Sigmoid colon (tissue), 7 donors: Measurements from ENCODE around the gene RAB6B. TPM values are rescaled to one million over a fixed set of nuclear protein-coding genes. Genes with fewer than 3 reads are reported as not detected.

ENCODE experiments used
- DNase-seq: peaks from one replicate; pipeline ENCODE4 v3.0.0-alpha.2; 2019
- H3K27ac ChIP-seq, 4 donors: fragments of 200-600 bp; sonication (generic); one replicate each; pipeline ENCODE4 v1.5.1; 2016 to 2019; ENCODE audit warnings: mild to moderate bottlenecking in 1 of 4
- H3K27me3 ChIP-seq, 3 donors: fragments of 200-600 bp; sonication (generic); one replicate each; pipeline ENCODE4 v1.5.1; 2019; ENCODE audit warnings: mild to moderate bottlenecking in 1 of 3
- H3K36me3 ChIP-seq, 4 donors: fragments of 200-600 bp; sonication (generic); one replicate each; pipeline ENCODE4 v1.5.1; 2016 to 2019
- H3K4me1 ChIP-seq, 4 donors: fragments of 200-600 bp; sonication (generic); one replicate each; pipeline ENCODE4 v1.5.1; 2017 to 2019
- H3K4me3 ChIP-seq, 4 donors: fragments of 200-600 bp; sonication (generic); one replicate each; pipeline ENCODE4 v1.5.1; 2017 to 2019; ENCODE audit warnings: mild to moderate bottlenecking in 2 of 4, moderate library complexity in 1 of 4
- H3K9me3 ChIP-seq, 4 donors: fragments of 200-600 bp in 3 of 4; sonication (generic) in 3 of 4; one replicate each; pipeline versions ENCODE4 v1.5.1 to v1.6.1; 2013 to 2019
- EP300 ChIP-seq, 4 donors: sonication (generic); formaldehyde crosslinking; IDR thresholded peaks; one replicate each; pipeline ENCODE4 v1.6.1; 2017; ENCODE audit warnings: antibody characterized with exemption in 4 of 4
- POLR2A ChIP-seq, 2 donors: fragments of 450-650 bp; IDR thresholded peaks; one replicate each; pipeline ENCODE4 v1.6.1; 2016; ENCODE audit warnings: antibody characterized with exemption in 2 of 2, mild to moderate bottlenecking in 2 of 2, moderate library complexity in 2 of 2
- POLR2AphosphoS5 ChIP-seq, 4 donors: sonication (generic); formaldehyde crosslinking; IDR thresholded peaks; one replicate each; pipeline ENCODE4 v1.6.1; 2017; ENCODE audit warnings: antibody characterized with exemption in 4 of 4
- WGBS, 2 donors: extraction: QIAGEN DNeasy Blood & Tissue Kit; methylation state at CpG; one replicate each; pipeline ENCODE4 v1.1.7; 2013; 5-methylcytosine and 5-hydroxymethylcytosine counted together
- intact Hi-C: fragments of 100-400 bp; cut with DNase I; formaldehyde crosslinking; loops from one replicate; pipeline ENCODE4 v1.15.1; 2023
- polyA plus RNA-seq, 3 donors: library from polyadenylated mRNA; stranded (reverse); fragments of 200-250 nt; gene quantifications; one replicate each; pipeline ENCODE4 v1.2.3, GENCODE V29; 2013
- total RNA-seq, 4 donors: library from RNA; depleted of rRNA; stranded (reverse); fragments of >200 nt; gene quantifications; one replicate each; pipeline ENCODE4 v1.1.0, GENCODE V29; 2016
- TF ChIP-seq, protein P1 (sequence below), 4 experiments: fragments of 450-650 bp in 3 of 4; fragments of 200-600 bp in 1 of 4; IDR thresholded peaks; one replicate each; pipeline ENCODE4 v1.5.1; 2016 to 2019; ENCODE audit warnings: antibody characterized with exemption in 4 of 4, mild to moderate bottlenecking in 3 of 4, moderate library complexity in 2 of 4
- donor health status: healthy with polysubstance abuse.
- donor health status: Bipolar disorder and iron deficiency.
- donor health status: healthy.

RAB6B gene
- total and polyA plus RNA-seq, 7 donors = 0.60 to 19.7 (median 5.2) TPM

DNA sequence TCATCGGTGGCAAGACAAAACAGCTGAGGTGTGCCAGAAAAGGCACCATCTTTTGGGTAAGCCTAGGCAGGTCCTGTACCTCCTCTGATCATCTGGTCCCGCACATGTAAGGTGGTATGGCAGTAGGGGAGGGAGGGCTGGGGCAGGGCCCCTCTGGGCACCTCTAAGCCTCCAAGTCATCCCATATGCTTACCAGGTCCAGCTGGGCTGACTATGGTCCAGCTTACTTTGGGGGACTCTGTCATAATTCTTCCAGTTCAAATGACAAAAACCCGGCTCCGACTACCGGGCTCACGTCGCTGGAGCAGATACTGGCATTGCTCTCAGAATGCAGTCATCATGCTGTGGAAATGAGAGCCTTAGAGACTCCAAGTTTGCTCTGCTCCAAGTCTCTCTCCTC, 1.9 kb upstream of the RAB6B start:
- Histone ChIP-seq H3K4me3 (no peak overlapping the region), H3K9me3 (no peaks in the 10 kb centered on the region), H3K4me1 (peaks cover 0 to 19% (median 10%) of the 10 kb centered on the region in 4 donors), H3K36me3 (no peaks in the 10 kb centered on the region), H3K27ac (no peak overlapping the region), H3K27me3 (no peaks in the 10 kb centered on the region)
- TF ChIP-seq EP300 (IDR thresholded peaks at IDR 0.05) = no peak
- TF ChIP-seq, protein P1, sequence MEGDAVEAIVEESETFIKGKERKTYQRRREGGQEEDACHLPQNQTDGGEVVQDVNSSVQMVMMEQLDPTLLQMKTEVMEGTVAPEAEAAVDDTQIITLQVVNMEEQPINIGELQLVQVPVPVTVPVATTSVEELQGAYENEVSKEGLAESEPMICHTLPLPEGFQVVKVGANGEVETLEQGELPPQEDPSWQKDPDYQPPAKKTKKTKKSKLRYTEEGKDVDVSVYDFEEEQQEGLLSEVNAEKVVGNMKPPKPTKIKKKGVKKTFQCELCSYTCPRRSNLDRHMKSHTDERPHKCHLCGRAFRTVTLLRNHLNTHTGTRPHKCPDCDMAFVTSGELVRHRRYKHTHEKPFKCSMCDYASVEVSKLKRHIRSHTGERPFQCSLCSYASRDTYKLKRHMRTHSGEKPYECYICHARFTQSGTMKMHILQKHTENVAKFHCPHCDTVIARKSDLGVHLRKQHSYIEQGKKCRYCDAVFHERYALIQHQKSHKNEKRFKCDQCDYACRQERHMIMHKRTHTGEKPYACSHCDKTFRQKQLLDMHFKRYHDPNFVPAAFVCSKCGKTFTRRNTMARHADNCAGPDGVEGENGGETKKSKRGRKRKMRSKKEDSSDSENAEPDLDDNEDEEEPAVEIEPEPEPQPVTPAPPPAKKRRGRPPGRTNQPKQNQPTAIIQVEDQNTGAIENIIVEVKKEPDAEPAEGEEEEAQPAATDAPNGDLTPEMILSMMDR (IDR thresholded peaks at IDR 0.05) = no peak
- no peak for TF ChIP-seq POLR2AphosphoS5 (IDR thresholded peaks at IDR 0.05)
- TF ChIP-seq POLR2A (IDR thresholded peaks at IDR 0.05) = no peak
- DNase-seq = no peak
- intact Hi-C loops = no loop called here
- WGBS, 2 donors = 75 to 76% methylated on average over 7 of the region's 7 CpGs

GRCh38 chr3:133896002-133896761, 500 bp upstream of the RAB6B start:
- WGBS, 2 donors = 11 to 17% methylated on average over 37 of the region's 37 CpGs
- Histone ChIP-seq H3K9me3 (no peaks in the 10 kb centered on the region), H3K27ac (peak overlapping the region in 3 of 4 donors; percentile 32 to 55 (median 51)), H3K4me1 (peaks cover 0 to 19% (median 10%) of the 10 kb centered on the region in 4 donors), H3K4me3 (peak overlapping the region; percentile 46 to 88 (median 71)), H3K27me3 (no peaks in the 10 kb centered on the region), H3K36me3 (no peaks in the 10 kb centered on the region)
- DNase-seq = no peak
- intact Hi-C loops = no loop called here
- TF ChIP-seq POLR2A (IDR thresholded peaks at IDR 0.05) = no peak
- TF ChIP-seq EP300 (IDR thresholded peaks at IDR 0.05) = no peak
- TF ChIP-seq, protein P1 (IDR thresholded peaks at IDR 0.05) = no peak
- no peak for TF ChIP-seq POLR2AphosphoS5 (IDR thresholded peaks at IDR 0.05)

- TF ChIP-seq POLR2AphosphoS5 (IDR thresholded peaks at IDR 0.05) = no peak
- TF ChIP-seq POLR2A (IDR thresholded peaks at IDR 0.05) = no peak
- TF ChIP-seq, protein P1 (IDR thresholded peaks at IDR 0.05) = no peak
- DNase-seq = no peak
- Histone ChIP-seq H3K27me3 (no peaks in the 10 kb centered on the region), H3K4me1 (peaks cover 0 to 19% (median 10%) of the 10 kb centered on the region in 4 donors), H3K4me3 (peak overlapping the region; percentile 46 to 88 (median 71)), H3K36me3 (no peaks in the 10 kb centered on the region), H3K9me3 (no peaks in the 10 kb centered on the region), H3K27ac (peak overlapping the region in 2 of 4 donors; percentile 51 to 55)
- intact Hi-C loops = no loop called here
- WGBS, 2 donors = 7 to 15% methylated on average over 52 of the region's 52 CpGs
Observed at GRCh38 chr3:133894353-133895207, 1.1 kb downstream of the RAB6B start.

- Histone ChIP-seq H3K4me3 (no peak overlapping the region), H3K9me3 (no peaks in the 10 kb centered on the region), H3K27ac (no peak overlapping the region), H3K27me3 (no peaks in the 10 kb centered on the region), H3K4me1 (peaks cover 0 to 19% (median 10%) of the 10 kb centered on the region in 4 donors), H3K36me3 (no peaks in the 10 kb centered on the region)
- 74 to 89% methylated on average over 6 of the region's 6 CpGs for WGBS, 2 donors
- TF ChIP-seq POLR2AphosphoS5 (IDR thresholded peaks at IDR 0.05) = no peak
- no peak for TF ChIP-seq EP300 (IDR thresholded peaks at IDR 0.05)
- TF ChIP-seq, protein P1 (IDR thresholded peaks at IDR 0.05) = no peak
- intact Hi-C loops = no loop called here
- DNase-seq = no peak
Observed at GRCh38 chr3:133893683-133894352, 1.9 kb downstream of the RAB6B start.
